Coronary artery (tissue), 2 donors: Measurements from ENCODE around the gene CMTM7.

Source experiments
- DNase-seq: peaks from one replicate; pipeline ENCODE4 v3.0.0-alpha.2; 2017; ENCODE audit warnings: low spot score
- H3K27ac ChIP-seq, 2 donors: fragments of 200-600 bp; sonication (generic); one replicate each; pipeline ENCODE4 v1.5.1; 2016 to 2019
- H3K4me3 ChIP-seq: fragments of 200-600 bp; sonication (generic); 2 replicates; pipeline ENCODE4 v1.5.1; 2016; ENCODE audit warnings: mild to moderate bottlenecking, moderate library complexity
- CTCF ChIP-seq: fragments of 200-600 bp; sonication (generic); IDR thresholded peaks from one replicate; pipeline ENCODE4 v1.5.1; 2019; ENCODE audit warnings: antibody characterized with exemption

CMTM7 gene

GRCh38 chr3:32498992-32499391 is 107.3 kb downstream of the CMTM7 start:
- no peak overlapping the region for H3K4me3 ChIP-seq
- TF ChIP-seq CTCF, result no peak
- H3K27ac ChIP-seq, result no peak overlapping the region
- DNase-seq, result no peak

GRCh38 chr3:32499585-32499984 is 107.9 kb downstream of the CMTM7 start:
- no peak overlapping the region for H3K4me3 ChIP-seq
- no peak for TF ChIP-seq CTCF
- DNase-seq, result no peak
- H3K27ac ChIP-seq, result no peak overlapping the region

GRCh38 chr3:32500231-32500630 is 108.6 kb downstream of the CMTM7 start:
- Histone ChIP-seq H3K4me3 (no peak overlapping the region), H3K27ac (no peak overlapping the region)
- no peak for DNase-seq
- TF ChIP-seq CTCF, result no peak

GRCh38 chr3:32500880-32501782 is 109.5 kb downstream of the CMTM7 start:
- no peak for TF ChIP-seq CTCF
- Histone ChIP-seq H3K27ac (peak overlapping the region; percentile 82 to 99), H3K4me3 (peak overlapping the region; percentile 96)
- DNase-seq, result no peak

- H3K4me3 ChIP-seq, result peak overlapping the region; percentile 96
- H3K27ac ChIP-seq, result peak overlapping the region; percentile 82 to 99
- DNase-seq, result no peak
- TF ChIP-seq CTCF, result no peak
These were observed 110.1 kb downstream of the CMTM7 start for GRCh38 chr3:32501783-32502117.

GRCh38 chr3:32502118-32502945 is 110.7 kb downstream of the CMTM7 start, which contains the start of gene CMTM6:
CMTM6 (minus strand) TSS chr3:32502852; CDS start chr3:32502745, 107 bp downstream.
- no peak for TF ChIP-seq CTCF
- Histone ChIP-seq H3K4me3 (peak within 1 kb of the TSS; percentile 96), H3K27ac (peak within 1 kb of the TSS; percentile 82 to 99)
- DNase-seq, result peak; percentile 94
